ENCODE results near the gene SLC17A1. TPM values are rescaled to one million over a fixed set of nuclear protein-coding genes. Genes with fewer than 3 reads are reported as not detected.

The SLC17A1 gene
- total RNA-seq, 4 donors from 2014 or later = not detected

DNA sequence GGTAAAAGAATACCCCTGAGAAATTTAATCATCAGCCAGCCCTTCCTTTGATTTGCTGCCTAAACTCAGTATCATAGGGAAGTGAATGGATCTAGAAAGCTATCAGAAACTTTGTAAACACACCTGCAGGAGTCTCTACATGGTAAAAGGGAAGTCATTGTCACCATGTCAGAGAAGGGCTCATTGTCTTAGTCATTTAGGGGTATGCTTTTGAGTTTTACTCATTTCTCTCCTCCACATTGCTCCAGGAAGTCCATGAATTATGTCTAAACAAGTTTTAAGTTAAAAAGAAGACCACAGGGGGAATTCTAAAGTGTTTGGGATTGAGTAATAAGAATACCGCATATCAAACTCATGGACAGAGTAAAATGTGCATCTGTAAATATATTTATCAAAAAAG lies 2.5 kb downstream of the SLC17A1 start:
- H3K36me3 ChIP-seq = no peaks in the 10 kb centered on the region
- DNase-seq = no peak
- WGBS, 2 donors (ENCODE audit: low coverage in 1 of 2) = 80 to 83% methylated on average over 1 of the region's 1 CpG
- H3K27me3 ChIP-seq = no peaks in the 10 kb centered on the region
- H3K9me3 ChIP-seq = no peaks in the 10 kb centered on the region
- TF ChIP-seq POLR2A (IDR thresholded peaks at IDR 0.05) (no peak), POLR2AphosphoS5 (IDR thresholded peaks at IDR 0.05) (no peak)
- H3K27ac ChIP-seq = no peak overlapping the region
- in situ Hi-C loops (cut with MboI; ENCODE audit: low pct_ligation_motif_present in 1 of 4, low pct_unique_long_range_greater_than_20kb in 1 of 4, low sequenced_read_pairs in 3 of 4) (no loop called here), intact Hi-C loops (cut with DNase I; ENCODE audit: low total_unique reads) (no loop called here)
- no peaks in the 10 kb centered on the region for H3K4me1 ChIP-seq
- H3K4me3 ChIP-seq = no peak overlapping the region

DNA sequence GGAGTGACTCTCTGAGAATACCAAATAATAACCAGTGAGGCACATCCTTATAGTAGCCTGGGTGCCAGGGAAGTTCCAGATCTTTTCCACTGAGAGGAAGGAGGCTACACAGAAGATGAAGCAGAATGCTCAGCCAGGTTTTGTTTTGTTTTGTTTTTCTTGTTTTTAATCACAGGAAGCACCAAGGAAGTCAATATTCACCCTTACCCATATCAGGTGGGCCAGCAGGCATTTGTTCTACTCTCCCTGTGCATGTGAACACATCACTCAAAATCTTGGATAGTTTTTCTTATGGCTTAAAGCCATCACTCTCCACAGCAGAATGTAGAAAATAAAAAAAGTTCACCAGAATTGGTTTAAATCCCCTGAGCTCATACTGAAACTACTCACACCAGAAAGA lies 10.5 kb downstream of the SLC17A1 start:
- no peaks in the 10 kb centered on the region for H3K36me3 ChIP-seq
- H3K9me3 ChIP-seq = no peaks in the 10 kb centered on the region
- H3K4me1 ChIP-seq = no peaks in the 10 kb centered on the region
- DNase-seq = no peak
- TF ChIP-seq EP300 (IDR thresholded peaks at IDR 0.05; ENCODE audit: low read depth) (no peak), POLR2AphosphoS5 (IDR thresholded peaks at IDR 0.05) (no peak), POLR2A (IDR thresholded peaks at IDR 0.05) (no peak)
- TF ChIP-seq, protein P1, sequence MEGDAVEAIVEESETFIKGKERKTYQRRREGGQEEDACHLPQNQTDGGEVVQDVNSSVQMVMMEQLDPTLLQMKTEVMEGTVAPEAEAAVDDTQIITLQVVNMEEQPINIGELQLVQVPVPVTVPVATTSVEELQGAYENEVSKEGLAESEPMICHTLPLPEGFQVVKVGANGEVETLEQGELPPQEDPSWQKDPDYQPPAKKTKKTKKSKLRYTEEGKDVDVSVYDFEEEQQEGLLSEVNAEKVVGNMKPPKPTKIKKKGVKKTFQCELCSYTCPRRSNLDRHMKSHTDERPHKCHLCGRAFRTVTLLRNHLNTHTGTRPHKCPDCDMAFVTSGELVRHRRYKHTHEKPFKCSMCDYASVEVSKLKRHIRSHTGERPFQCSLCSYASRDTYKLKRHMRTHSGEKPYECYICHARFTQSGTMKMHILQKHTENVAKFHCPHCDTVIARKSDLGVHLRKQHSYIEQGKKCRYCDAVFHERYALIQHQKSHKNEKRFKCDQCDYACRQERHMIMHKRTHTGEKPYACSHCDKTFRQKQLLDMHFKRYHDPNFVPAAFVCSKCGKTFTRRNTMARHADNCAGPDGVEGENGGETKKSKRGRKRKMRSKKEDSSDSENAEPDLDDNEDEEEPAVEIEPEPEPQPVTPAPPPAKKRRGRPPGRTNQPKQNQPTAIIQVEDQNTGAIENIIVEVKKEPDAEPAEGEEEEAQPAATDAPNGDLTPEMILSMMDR (IDR thresholded peaks at IDR 0.05) = no peak
- intact Hi-C loops (cut with DNase I; ENCODE audit: low total_unique reads) (no loop called here), in situ Hi-C loops (cut with MboI; ENCODE audit: low pct_ligation_motif_present in 1 of 4, low pct_unique_long_range_greater_than_20kb in 1 of 4, low sequenced_read_pairs in 3 of 4) (no loop called here)
- H3K27me3 ChIP-seq = no peaks in the 10 kb centered on the region
- no peak overlapping the region for H3K4me3 ChIP-seq
- no peak overlapping the region for H3K27ac ChIP-seq

DNA sequence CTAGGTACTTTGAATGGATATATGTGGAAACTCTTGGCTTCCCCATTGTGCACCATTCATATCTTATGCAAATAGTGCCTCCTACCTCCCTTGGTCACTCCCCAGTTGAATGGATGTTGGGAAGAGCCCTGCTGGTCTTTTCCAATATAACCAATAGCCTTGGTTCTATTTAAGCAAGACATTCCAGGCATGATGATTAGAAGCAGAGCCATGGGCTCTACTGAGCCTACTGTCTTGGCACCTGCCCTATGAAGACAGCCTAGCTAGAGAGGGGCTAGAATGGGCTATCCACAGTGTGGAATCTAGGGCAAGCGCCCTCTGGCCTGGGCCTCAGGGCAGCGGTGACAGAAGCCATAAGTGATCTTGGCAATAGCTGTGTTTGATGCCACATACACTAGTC lies 15.6 kb downstream of the SLC17A1 start:
- WGBS, 2 donors (ENCODE audit: low coverage in 1 of 2) = 89% methylated on average over 2 of the region's 2 CpGs; no CpG with 5 or more reads in 1 of the 2 donors
- TF ChIP-seq, protein P1 (IDR thresholded peaks at IDR 0.05) = no peak
- no peak for TF ChIP-seq POLR2AphosphoS5 (IDR thresholded peaks at IDR 0.05)
- no peak for TF ChIP-seq POLR2A (IDR thresholded peaks at IDR 0.05)
- TF ChIP-seq EP300 (IDR thresholded peaks at IDR 0.05; ENCODE audit: low read depth) = no peak
- Histone ChIP-seq H3K9me3 (no peaks in the 10 kb centered on the region), H3K36me3 (no peaks in the 10 kb centered on the region), H3K4me1 (no peaks in the 10 kb centered on the region), H3K4me3 (no peak overlapping the region), H3K27me3 (no peaks in the 10 kb centered on the region), H3K27ac (no peak overlapping the region)
- no peak for DNase-seq
- intact Hi-C loops (cut with DNase I; ENCODE audit: low total_unique reads) = no loop called here
- in situ Hi-C loops (cut with MboI; ENCODE audit: low pct_ligation_motif_present in 1 of 4, low pct_unique_long_range_greater_than_20kb in 1 of 4, low sequenced_read_pairs in 3 of 4) = no loop called here

GRCh38 chr6:25815194-25815593 lies 16.7 kb downstream of the SLC17A1 start:
- intact Hi-C loops (cut with DNase I; ENCODE audit: low total_unique reads) (no loop called here), in situ Hi-C loops (cut with MboI; ENCODE audit: low pct_ligation_motif_present in 1 of 4, low pct_unique_long_range_greater_than_20kb in 1 of 4, low sequenced_read_pairs in 3 of 4) (no loop called here)
- WGBS, 2 donors (ENCODE audit: low coverage in 1 of 2) = 52% methylated on average over 3 of the region's 3 CpGs
- Histone ChIP-seq H3K4me3 (no peak overlapping the region), H3K27ac (no peak overlapping the region), H3K4me1 (no peaks in the 10 kb centered on the region), H3K9me3 (no peaks in the 10 kb centered on the region), H3K36me3 (no peaks in the 10 kb centered on the region), H3K27me3 (no peaks in the 10 kb centered on the region)
- TF ChIP-seq, protein P1 (IDR thresholded peaks at IDR 0.05) = no peak
- TF ChIP-seq EP300 (IDR thresholded peaks at IDR 0.05; ENCODE audit: low read depth) (no peak), POLR2A (IDR thresholded peaks at IDR 0.05) (no peak), POLR2AphosphoS5 (IDR thresholded peaks at IDR 0.05) (no peak)
- no peak for DNase-seq

- Histone ChIP-seq H3K27ac (no peak overlapping the region), H3K27me3 (no peaks in the 10 kb centered on the region), H3K9me3 (peaks cover 0 to 3% of the 10 kb centered on the region in 2 donors), H3K4me3 (no peak overlapping the region), H3K36me3 (no peaks in the 10 kb centered on the region), H3K4me1 (no peaks in the 10 kb centered on the region)
- DNase-seq = no peak
- in situ Hi-C loops (cut with MboI; ENCODE audit: low pct_ligation_motif_present in 1 of 4, low pct_unique_long_range_greater_than_20kb in 1 of 4, low sequenced_read_pairs in 3 of 4) (no loop called here), intact Hi-C loops (cut with DNase I; ENCODE audit: low total_unique reads) (no loop called here)
- TF ChIP-seq POLR2AphosphoS5 (IDR thresholded peaks at IDR 0.05) = no peak
- TF ChIP-seq, protein P1 (IDR thresholded peaks at IDR 0.05) = no peak
- no peak for TF ChIP-seq EP300 (IDR thresholded peaks at IDR 0.05; ENCODE audit: low read depth)
- no peak for TF ChIP-seq POLR2A (IDR thresholded peaks at IDR 0.05)
- WGBS, 2 donors (ENCODE audit: low coverage in 1 of 2) = 36 to 61% methylated on average over 2 of the region's 2 CpGs
Observed at GRCh38 chr6:25804804-25805203, 27.0 kb downstream of the SLC17A1 start.
